Sigmoid colon (tissue), 4 donors: Measurements from ENCODE around the gene MAML3.

Experiments used
- EP300 ChIP-seq, 4 donors: sonication (generic); formaldehyde crosslinking; IDR thresholded peaks; one replicate each; pipeline ENCODE4 v1.6.1; 2017; ENCODE audit warnings: antibody characterized with exemption in 4 of 4
- TF ChIP-seq, protein P1 (sequence below), 4 experiments: fragments of 450-650 bp in 3 of 4; fragments of 200-600 bp in 1 of 4; IDR thresholded peaks; one replicate each; pipeline ENCODE4 v1.5.1; 2016 to 2019; ENCODE audit warnings: antibody characterized with exemption in 4 of 4, mild to moderate bottlenecking in 3 of 4, moderate library complexity in 2 of 4

DNA sequence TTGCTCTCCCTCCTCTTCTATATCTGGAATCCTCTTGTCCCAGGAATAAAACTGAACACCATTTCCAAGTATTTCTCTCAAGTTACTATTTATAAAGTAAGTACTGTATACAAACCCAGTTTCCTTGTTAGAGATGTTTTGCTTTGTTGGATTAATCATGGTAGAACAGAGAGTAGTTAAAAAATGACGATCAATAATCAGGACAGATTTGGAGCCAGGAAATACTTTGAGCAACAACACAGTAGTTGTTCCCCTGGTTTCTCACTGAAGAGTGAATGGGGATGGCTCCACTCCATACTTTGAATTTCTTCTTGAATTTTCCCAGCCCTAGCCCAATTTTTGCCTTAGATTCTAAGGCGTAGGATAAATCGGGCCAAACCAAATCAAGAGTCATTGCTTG, 467.0 kb downstream of the MAML3 start:
- TF ChIP-seq, protein P1, sequence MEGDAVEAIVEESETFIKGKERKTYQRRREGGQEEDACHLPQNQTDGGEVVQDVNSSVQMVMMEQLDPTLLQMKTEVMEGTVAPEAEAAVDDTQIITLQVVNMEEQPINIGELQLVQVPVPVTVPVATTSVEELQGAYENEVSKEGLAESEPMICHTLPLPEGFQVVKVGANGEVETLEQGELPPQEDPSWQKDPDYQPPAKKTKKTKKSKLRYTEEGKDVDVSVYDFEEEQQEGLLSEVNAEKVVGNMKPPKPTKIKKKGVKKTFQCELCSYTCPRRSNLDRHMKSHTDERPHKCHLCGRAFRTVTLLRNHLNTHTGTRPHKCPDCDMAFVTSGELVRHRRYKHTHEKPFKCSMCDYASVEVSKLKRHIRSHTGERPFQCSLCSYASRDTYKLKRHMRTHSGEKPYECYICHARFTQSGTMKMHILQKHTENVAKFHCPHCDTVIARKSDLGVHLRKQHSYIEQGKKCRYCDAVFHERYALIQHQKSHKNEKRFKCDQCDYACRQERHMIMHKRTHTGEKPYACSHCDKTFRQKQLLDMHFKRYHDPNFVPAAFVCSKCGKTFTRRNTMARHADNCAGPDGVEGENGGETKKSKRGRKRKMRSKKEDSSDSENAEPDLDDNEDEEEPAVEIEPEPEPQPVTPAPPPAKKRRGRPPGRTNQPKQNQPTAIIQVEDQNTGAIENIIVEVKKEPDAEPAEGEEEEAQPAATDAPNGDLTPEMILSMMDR (IDR thresholded peaks at IDR 0.05): no peak
- TF ChIP-seq EP300 (IDR thresholded peaks at IDR 0.05): no peak
